ELR (cell line): ENCODE results near the gene MAJIN.

ENCODE experiments used
- DNase-seq: peaks from one replicate; pipeline ENCODE4 v3.0.0-alpha.2; 2015; ENCODE audit warnings: low read depth

The MAJIN gene

DNA sequence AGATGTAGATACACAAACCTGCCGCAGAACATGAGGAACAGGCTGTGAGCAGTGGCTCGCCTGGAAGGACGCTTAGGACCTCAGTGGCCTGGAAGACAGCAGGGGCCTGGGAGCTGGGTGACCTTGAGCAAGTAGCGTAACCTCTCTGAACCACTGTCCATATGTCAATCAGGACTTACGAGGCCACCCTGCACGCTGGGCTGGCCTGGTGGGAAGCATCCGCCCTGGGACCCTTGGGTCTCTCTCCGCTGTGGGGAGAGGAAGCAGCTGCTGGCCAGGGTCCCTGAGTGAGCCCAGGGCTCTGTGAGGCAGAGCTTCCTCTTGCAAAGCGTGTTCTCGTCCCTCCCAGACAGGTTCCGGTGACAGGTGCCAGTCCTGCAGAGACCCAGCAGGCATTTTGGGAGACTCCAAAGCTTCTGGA, 79.5 kb downstream of the MAJIN start:
- no peak for DNase-seq

GRCh38 chr11:64891880-64892279, 80.0 kb downstream of the MAJIN start:
- DNase-seq = no peak

- no peak for DNase-seq
Observed at GRCh38 chr11:64891215-64891848, 80.6 kb downstream of the MAJIN start.

- no peak for DNase-seq
Observed at GRCh38 chr11:64890522-64890939, 81.4 kb downstream of the MAJIN start.

- no peak for DNase-seq
Observed at GRCh38 chr11:64888729-64889511, 83.0 kb downstream of the MAJIN start.

- no peak for DNase-seq
Observed at GRCh38 chr11:64888406-64888728, 83.5 kb downstream of the MAJIN start.
